ENCODE results near the gene IRF3.

Gene IRF3

DNA sequence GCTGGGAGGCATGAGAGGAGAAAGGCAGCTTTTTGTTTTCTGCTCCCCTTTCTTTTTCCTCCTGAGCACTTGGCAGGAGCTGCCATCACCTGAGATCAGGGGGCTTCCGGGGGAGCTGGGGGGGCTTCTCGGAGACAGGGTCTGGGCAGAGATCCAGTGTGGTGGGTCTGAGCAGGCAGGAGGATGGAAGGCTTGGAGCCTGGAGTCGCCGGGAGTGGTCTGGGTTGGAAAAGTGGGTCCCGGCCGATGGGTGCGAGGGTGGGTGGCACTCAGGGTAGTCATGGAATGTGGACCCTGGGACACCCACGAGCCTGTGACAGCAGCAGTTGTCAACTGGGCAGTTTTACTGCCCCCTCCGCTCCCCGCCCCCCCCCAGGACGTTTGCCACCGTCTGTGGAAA is 21.5 kb upstream of the IRF3 start:
- no peak overlapping the region for H3K4me2 ChIP-seq (ENCODE audit: low read length)

DNA sequence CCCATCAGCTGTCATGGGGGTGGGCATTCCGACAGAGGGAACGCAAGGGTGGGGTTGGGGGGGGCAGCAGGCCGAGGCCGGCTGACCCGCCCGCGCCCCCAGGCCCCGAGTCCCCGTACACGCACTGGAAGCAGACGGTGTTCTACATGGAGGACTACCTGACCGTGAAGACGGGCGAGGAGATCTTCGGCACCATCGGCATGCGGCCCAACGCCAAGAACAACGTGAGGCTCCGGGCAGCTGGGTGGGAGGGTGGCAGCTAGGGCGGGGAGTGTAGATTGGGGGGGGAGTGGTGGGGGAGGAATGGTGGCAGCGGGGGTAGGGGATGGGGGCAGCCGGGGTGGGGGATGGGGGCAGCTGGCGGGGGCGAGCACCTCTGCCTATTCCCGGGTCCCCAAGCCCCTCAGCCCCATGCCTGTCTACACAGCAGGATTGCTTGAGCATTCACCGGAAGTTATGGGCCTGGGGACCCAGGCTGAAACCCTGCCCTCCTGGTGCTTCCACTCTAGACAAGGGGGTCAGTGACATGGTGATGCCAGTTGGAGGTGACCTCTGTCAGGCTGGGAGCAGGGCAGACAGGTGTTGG is 20.9 kb upstream of the IRF3 start:
- no peak overlapping the region for H3K4me3 ChIP-seq (ENCODE audit: low read length)
- H3K4me1 ChIP-seq (ENCODE audit: control insufficient read depth, low read length) = peaks cover 9% of the 10 kb centered on the region
- H3F3A ChIP-seq (ENCODE audit: control insufficient read depth, insufficient read depth) = peaks cover 2% of the 10 kb centered on the region; the same call in 1 of the 2 replicates
- peaks cover 20% of the 10 kb centered on the region for H3K79me2 ChIP-seq (ENCODE audit: control insufficient read depth, low read length)
- TF ChIP-seq, protein P1, sequence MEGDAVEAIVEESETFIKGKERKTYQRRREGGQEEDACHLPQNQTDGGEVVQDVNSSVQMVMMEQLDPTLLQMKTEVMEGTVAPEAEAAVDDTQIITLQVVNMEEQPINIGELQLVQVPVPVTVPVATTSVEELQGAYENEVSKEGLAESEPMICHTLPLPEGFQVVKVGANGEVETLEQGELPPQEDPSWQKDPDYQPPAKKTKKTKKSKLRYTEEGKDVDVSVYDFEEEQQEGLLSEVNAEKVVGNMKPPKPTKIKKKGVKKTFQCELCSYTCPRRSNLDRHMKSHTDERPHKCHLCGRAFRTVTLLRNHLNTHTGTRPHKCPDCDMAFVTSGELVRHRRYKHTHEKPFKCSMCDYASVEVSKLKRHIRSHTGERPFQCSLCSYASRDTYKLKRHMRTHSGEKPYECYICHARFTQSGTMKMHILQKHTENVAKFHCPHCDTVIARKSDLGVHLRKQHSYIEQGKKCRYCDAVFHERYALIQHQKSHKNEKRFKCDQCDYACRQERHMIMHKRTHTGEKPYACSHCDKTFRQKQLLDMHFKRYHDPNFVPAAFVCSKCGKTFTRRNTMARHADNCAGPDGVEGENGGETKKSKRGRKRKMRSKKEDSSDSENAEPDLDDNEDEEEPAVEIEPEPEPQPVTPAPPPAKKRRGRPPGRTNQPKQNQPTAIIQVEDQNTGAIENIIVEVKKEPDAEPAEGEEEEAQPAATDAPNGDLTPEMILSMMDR (IDR thresholded peaks at IDR 0.05; ENCODE audit: low read depth, low read length, poor library complexity, severe bottlenecking) = no peak
- no peak overlapping the region for H3K27ac ChIP-seq (ENCODE audit: low read depth, low read length)
- H3K4me2 ChIP-seq (ENCODE audit: low read length) = no peak overlapping the region
- no peaks in the 10 kb centered on the region for H3K9me3 ChIP-seq (ENCODE audit: control insufficient read depth, insufficient read depth, low read length)
- no peaks in the 10 kb centered on the region for H3K9me2 ChIP-seq (replicated peaks; ENCODE audit: control insufficient read depth, low read length)
- no peaks in the 10 kb centered on the region for H3K27me3 ChIP-seq (ENCODE audit: control insufficient read depth, low read length)
- H4K20me1 ChIP-seq (ENCODE audit: control insufficient read depth, insufficient read depth, low read depth, low read length) = peaks cover 9% of the 10 kb centered on the region; the same call in 1 of the 2 replicates
- H3K36me3 ChIP-seq (ENCODE audit: control insufficient read depth, low read length) = peaks cover 86% of the 10 kb centered on the region

More for the DNA sequence above, 21.5 kb upstream of the IRF3 start:
- Histone ChIP-seq H3K79me2 (ENCODE audit: control insufficient read depth, low read length) (peaks cover 15% of the 10 kb centered on the region), H3F3A (ENCODE audit: control insufficient read depth, insufficient read depth) (peaks cover 2% of the 10 kb centered on the region; the same call in 1 of the 2 replicates), H3K27ac (ENCODE audit: low read depth, low read length) (no peak overlapping the region), H3K9me3 (ENCODE audit: control insufficient read depth, insufficient read depth, low read length) (no peaks in the 10 kb centered on the region), H3K27me3 (ENCODE audit: control insufficient read depth, low read length) (no peaks in the 10 kb centered on the region), H3K36me3 (ENCODE audit: control insufficient read depth, low read length) (peaks cover 80% of the 10 kb centered on the region), H3K9me2 (replicated peaks; ENCODE audit: control insufficient read depth, low read length) (no peaks in the 10 kb centered on the region), H4K20me1 (ENCODE audit: control insufficient read depth, insufficient read depth, low read depth, low read length) (peaks cover 6% of the 10 kb centered on the region; the same call in 1 of the 2 replicates), H3K4me1 (ENCODE audit: control insufficient read depth, low read length) (peaks cover 9% of the 10 kb centered on the region), H3K4me3 (ENCODE audit: low read length) (no peak overlapping the region)
- TF ChIP-seq, protein P1 (IDR thresholded peaks at IDR 0.05; ENCODE audit: low read depth, low read length, poor library complexity, severe bottlenecking) = no peak
- TF ChIP-seq EZH2phosphoT487 (IDR thresholded peaks at IDR 0.05; ENCODE audit: borderline replicate concordance, low read length) = no peak

DNA sequence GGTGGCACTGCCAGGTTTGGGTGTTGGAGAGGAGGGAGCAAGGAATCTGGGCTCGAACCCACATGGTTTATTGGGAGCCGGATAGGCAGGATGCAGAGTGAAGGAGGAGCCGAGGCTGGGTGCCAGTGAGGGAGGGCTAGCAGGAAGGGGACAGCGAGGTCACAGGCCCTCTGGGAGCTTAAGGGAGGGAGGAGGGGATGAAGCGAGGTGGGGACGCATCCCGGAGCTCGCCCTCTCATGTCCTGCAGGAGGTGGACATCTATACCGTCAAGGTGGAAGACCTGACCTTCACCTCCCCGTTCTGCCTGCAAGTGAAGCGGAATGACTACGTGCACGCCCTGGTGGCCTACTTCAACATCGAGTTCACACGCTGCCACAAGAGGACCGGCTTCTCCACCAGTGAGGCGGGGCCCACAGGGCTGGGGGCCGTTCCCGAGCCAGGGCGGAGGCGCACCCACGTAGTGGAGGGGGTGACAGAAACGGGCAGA is 20.2 kb upstream of the IRF3 start:
- Histone ChIP-seq H3K36me3 (ENCODE audit: control insufficient read depth, low read length) (peaks cover 91% of the 10 kb centered on the region), H4K20me1 (ENCODE audit: control insufficient read depth, insufficient read depth, low read depth, low read length) (peaks cover 14% of the 10 kb centered on the region; the same call in 1 of the 2 replicates), H3K9me3 (ENCODE audit: control insufficient read depth, insufficient read depth, low read length) (no peaks in the 10 kb centered on the region), H3F3A (ENCODE audit: control insufficient read depth, insufficient read depth) (peaks cover 2% of the 10 kb centered on the region; the same call in 1 of the 2 replicates), H3K4me3 (ENCODE audit: low read length) (no peak overlapping the region), H3K9me2 (replicated peaks; ENCODE audit: control insufficient read depth, low read length) (no peaks in the 10 kb centered on the region), H3K4me1 (ENCODE audit: control insufficient read depth, low read length) (peaks cover 6% of the 10 kb centered on the region), H3K79me2 (ENCODE audit: control insufficient read depth, low read length) (peaks cover 25% of the 10 kb centered on the region), H3K4me2 (ENCODE audit: low read length) (no peak overlapping the region), H3K27ac (ENCODE audit: low read depth, low read length) (no peak overlapping the region), H3K27me3 (ENCODE audit: control insufficient read depth, low read length) (no peaks in the 10 kb centered on the region)
- TF ChIP-seq, protein P1 (IDR thresholded peaks at IDR 0.05; ENCODE audit: low read depth, low read length, poor library complexity, severe bottlenecking) = no peak
- TF ChIP-seq EZH2phosphoT487 (IDR thresholded peaks at IDR 0.05; ENCODE audit: borderline replicate concordance, low read length) = no peak

All from DOHH2 (cell line).